ENCODE measurements around the gene LTBP1. TPM values are rescaled to one million over a fixed set of nuclear protein-coding genes. Genes with fewer than 3 reads are reported as not detected.

LTBP1 gene
- total RNA-seq, 1 experiment from 2014 or later = 1.2 TPM

GRCh38 chr2:32932825-32933755 lies 13.7 kb upstream of the LTBP1 start:
- DNase-seq (ENCODE audit: low spot score) = no peak

- DNase-seq (ENCODE audit: low spot score) = no peak
These were observed 13.0 kb upstream of the LTBP1 start for GRCh38 chr2:32933756-32934095.

GRCh38 chr2:32937602-32938448 lies 8.9 kb upstream of the LTBP1 start:
- DNase-seq (ENCODE audit: low spot score) = no peak

- no peak for DNase-seq (ENCODE audit: low spot score)
These were observed 7.8 kb upstream of the LTBP1 start for GRCh38 chr2:32938934-32939333.

GRCh38 chr2:32940316-32940997 lies 6.3 kb upstream of the LTBP1 start:
- DNase-seq (ENCODE audit: low spot score) = no peak

- DNase-seq (ENCODE audit: low spot score) = no peak
These were observed 4.6 kb upstream of the LTBP1 start for GRCh38 chr2:32941944-32942690.

GRCh38 chr2:32942793-32943485 lies 3.8 kb upstream of the LTBP1 start:
- DNase-seq (ENCODE audit: low spot score) = no peak

GRCh38 chr2:32945286-32945685 lies 1.5 kb upstream of the LTBP1 start:
- DNase-seq (ENCODE audit: low spot score) = no peak

GRCh38 chr2:32947076-32947483 lies 327 bp downstream of the LTBP1 start:
- DNase-seq (ENCODE audit: low spot score) = no peak

- DNase-seq (ENCODE audit: low spot score) = peak; percentile 40
These were observed 861 bp downstream of the LTBP1 start for GRCh38 chr2:32947484-32948143.

GRCh38 chr2:32948266-32948665 lies 1.5 kb downstream of the LTBP1 start:
- DNase-seq (ENCODE audit: low spot score) = no peak

- DNase-seq (ENCODE audit: low spot score) = no peak
These were observed 2.5 kb downstream of the LTBP1 start for GRCh38 chr2:32949260-32949659.

- no peak for DNase-seq (ENCODE audit: low spot score)
These were observed 4.9 kb downstream of the LTBP1 start for GRCh38 chr2:32951672-32952071.

GRCh38 chr2:32952761-32953476 lies 6.2 kb downstream of the LTBP1 start:
- no peak for DNase-seq (ENCODE audit: low spot score)

- no peak for DNase-seq (ENCODE audit: low spot score)
These were observed 7.5 kb downstream of the LTBP1 start for GRCh38 chr2:32954206-32954605.

GRCh38 chr2:32958821-32959220 lies 12.1 kb downstream of the LTBP1 start:
- DNase-seq (ENCODE audit: low spot score) = no peak

GRCh38 chr2:32960238-32960637 lies 13.5 kb downstream of the LTBP1 start:
- DNase-seq (ENCODE audit: low spot score) = no peak

GRCh38 chr2:32960647-32961403 lies 14.1 kb downstream of the LTBP1 start:
- no peak for DNase-seq (ENCODE audit: low spot score)

GRCh38 chr2:32962690-32963089 lies 15.9 kb downstream of the LTBP1 start:
- no peak for DNase-seq (ENCODE audit: low spot score)
